HG03139 (cell line): ENCODE measurements around the gene ATP9B.

Experiments
- ATAC-seq: cut with Tn5 transposase; IDR thresholded peaks from one replicate; pipeline ENCODE4 v1.9.1; 2021; ENCODE audit not compliant: unreplicated experiment

The ATP9B gene

GRCh38 chr18:79377187-79377891 lies 308.1 kb downstream of the ATP9B start:
- no peak for ATAC-seq

DNA sequence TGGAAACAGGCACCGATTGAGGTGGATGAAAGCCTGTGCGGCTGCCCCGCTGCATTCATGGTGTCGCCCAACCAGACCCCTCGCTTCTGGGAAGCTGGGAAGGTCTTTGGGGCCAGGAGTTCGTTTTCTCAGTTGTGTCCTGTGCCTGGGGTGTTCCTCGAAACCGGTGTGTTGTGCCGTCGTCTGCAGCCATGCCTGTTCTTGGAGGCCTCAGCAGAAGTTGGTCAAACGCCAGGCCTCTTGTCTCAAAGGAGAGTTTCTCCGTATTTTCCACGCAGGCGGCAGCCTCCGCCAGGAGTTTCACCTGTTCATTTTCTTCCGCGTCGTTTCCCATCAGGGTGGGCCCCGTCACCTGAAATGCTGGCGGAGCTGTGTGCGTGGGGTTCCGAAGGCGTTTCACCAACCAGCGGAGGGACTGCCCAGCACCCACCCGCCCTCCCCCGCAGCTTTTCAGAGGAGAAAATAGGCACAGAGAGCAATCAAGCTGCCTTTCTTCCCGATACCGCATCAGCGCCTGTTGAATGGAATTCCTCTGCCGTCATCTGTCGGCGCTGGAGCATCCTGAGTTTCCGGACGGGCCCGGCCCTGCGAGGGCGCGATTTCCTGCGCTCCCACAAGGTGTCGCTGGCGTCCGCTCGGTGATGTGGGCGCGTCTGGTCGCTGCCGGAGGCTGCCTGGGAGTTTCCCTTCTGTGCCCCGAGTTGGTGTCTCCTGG lies 309.5 kb downstream of the ATP9B start:
- no peak for ATAC-seq

DNA sequence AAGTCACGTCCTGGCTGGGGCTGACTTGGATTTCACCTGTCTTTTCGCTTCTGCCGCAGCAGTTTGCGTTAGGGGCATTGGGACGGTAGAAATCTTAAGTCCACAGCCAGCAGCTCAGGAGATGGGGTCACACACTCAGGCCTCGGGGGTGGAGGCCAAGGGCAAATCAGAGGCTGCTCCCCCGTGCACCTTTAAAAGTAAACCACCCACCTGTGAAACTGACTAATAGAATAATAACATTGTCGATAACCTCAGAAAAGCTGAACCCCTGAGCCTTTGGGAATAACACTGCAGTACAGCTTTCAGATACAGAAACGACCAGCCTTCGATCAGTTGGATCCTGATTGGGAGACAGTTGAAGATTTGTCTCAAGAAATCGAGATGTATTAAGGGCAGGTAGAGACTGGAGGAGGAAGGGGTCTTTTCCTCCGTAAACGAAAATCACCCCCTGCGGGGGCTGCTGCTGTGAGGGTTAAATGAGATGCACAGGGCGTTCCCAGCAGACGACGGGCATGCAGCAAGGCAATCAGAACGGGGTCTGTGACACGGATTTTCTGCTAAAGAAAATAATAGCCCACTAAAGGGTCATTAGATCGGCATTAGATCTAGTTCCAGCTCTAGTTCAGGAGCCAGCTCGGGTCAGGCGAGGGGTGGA lies 310.2 kb downstream of the ATP9B start:
- ATAC-seq = no peak

- ATAC-seq = no peak
Observed at GRCh38 chr18:79379931-79380815, 311.0 kb downstream of the ATP9B start.

DNA sequence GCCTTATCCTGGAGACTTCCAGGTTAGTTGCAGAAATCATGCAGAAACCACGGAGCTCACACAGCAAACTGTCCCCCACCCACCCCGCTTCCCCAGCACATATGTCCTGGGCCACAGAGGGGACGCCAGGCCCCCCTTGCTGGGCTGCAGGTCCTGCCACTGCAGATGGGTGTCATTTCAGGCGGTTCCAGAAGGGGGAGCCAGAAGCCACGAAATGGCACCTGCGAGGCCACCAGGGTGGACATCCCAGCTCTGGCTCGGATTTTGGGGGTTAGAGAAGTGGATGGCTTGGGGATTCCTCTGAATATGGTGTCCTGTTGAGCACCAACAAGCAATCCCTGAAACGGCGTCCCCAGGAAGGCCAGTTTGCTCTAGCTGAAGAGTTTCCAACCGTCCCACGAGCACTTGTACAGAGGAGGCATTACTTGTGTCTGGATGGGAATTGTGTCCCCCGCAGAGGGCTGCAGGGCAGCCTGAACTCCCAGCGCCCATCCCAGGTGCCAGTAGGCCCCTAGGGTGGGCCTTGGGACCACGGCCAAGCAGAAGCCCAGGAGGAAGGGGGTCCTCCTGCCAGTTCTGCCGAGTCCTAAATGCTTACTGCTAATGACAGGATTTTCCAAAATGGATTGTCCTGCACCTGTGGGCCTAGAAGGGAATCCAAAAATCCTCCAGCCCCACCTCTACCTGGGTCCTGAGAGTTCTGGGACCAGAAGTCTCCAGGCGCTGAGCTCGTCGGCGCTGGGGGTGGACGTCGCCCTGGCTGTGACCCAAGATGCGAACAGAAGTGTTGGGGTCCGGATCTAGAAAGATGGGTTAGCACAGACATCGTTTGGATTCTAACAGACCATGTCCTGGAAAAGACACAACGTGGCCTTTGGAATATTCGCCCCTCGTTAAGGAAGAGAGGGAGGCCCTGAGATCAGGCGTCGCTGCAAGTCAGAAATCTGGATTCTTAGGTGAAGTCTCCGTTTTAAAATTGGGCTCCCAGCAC lies 311.9 kb downstream of the ATP9B start:
- no peak for ATAC-seq

GRCh38 chr18:79381811-79382311 lies 312.7 kb downstream of the ATP9B start:
- ATAC-seq = no peak

DNA sequence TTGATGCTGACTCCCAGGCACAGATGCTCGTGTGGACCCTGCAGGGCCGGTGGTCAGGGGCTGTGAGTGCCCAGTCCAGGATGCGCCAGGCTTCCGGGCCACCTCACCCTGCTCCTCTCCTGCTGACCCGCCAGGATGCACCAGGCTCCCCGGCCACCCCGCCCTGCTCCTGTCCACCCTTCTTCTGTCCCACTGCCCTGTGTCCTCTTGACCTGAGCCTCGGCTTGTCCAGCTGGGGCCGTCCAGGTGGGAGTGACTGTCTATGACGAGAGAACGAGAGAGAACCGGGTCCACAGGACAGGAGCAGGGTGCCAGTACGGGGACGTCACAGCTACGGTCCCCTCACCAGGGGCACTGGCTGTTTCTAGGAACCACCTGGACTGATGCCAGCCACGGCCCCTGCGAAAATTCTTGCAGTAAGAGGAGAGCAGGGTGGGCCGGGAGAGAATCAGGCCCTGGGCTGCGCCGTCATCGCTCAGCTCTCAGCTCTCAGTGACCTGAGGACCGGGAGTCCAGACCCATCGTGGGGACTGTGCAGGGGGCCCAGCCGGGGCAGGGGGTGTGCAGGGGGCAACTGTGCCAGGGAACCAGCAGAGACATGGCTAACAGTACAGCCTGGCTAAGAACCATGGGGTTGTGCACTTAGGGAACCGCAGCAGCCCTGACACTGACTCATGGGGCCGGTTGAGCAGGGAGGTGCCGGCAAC lies 313.6 kb downstream of the ATP9B start:
- no peak for ATAC-seq

DNA sequence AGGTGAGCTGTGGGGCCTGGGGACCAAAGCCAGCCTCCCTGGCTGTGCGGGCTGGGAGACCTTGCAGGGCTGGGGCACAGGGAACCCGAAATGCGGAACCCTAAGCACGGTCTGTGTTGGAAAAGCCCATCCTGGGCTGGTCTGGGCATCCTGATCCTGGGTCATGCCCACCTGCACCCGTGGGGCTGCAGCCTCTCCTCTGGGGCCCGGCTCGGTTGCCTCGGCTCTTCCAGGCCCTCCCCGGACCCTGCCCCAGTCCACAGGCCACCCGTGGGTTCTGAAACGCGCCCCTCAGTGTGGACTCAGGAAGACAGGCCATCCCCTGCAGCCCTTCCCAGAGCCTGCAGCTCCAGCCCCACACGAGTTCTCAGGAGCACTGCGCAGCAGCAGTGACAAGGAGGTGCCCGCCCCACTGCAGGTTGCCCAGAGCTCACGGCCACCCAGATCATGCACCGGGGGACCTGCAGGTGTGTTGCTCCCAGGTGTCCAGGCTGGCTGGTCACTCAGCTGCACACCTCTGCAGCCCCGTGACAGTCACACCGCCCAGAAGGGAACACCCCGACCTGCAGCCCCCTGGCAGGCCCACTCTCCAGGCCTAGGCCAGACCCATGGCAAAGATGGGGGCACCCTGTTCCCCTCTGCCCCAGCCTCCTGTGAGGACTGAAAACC lies 314.3 kb downstream of the ATP9B start:
- no peak for ATAC-seq

DNA sequence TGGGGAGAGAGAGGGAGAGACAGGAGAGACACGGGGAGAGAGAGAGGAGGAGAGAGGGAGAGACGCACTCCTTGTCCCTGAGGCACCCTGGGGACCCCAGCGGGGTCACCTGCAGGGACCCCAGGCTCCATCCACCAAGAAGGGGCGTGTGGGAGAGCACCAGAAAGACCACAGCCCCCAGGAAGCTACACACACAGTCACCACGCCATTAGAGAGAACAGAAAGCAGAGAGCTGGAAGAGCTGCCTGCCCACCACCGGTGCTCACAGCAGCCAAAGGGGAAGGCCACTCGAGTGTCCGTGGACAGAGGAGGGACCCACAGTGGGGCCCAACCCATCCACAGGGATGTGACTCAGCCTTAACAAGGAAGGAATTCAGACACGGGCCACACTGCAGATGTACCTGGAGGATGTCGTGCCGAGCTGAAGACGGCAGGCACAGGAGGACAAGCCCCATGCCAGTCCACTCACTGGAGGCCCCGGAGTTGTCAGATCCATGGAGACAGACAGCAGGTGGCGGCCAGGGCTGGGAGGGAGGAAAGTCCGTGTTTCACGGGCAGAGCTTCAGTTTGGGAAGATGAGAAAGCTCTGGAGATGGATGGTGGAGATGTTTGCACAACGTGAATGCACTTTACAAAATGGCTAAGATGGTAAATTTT lies 315.1 kb downstream of the ATP9B start:
- no peak for ATAC-seq

- ATAC-seq = no peak
Observed at GRCh38 chr18:79384834-79385233, 315.6 kb downstream of the ATP9B start.

- ATAC-seq = no peak
Observed at GRCh38 chr18:79385326-79385707, 316.1 kb downstream of the ATP9B start.

GRCh38 chr18:79385708-79386341 lies 316.6 kb downstream of the ATP9B start:
- no peak for ATAC-seq

GRCh38 chr18:79386547-79386946 lies 317.4 kb downstream of the ATP9B start:
- ATAC-seq = no peak

- no peak for ATAC-seq
Observed at GRCh38 chr18:79387214-79387613, 318.0 kb downstream of the ATP9B start.

DNA sequence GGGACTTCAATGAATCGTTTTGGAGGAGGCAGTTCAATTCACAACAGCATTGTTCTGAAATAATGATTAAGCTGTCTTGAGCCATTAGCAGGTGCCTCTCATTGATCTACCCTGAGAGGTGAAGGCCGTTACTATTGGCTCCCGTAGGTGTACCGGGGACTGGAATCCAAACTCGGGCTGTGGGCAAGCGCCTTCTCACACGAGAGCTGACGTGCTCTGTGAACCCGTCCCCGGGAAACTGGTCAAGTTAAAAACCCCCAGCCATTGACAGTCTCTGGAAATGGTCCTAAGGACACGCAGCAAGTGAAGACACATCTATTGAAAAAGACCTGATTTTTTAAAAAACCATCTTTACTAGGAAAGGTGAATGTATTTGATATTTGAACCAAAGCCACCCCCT lies 318.4 kb downstream of the ATP9B start:
- ATAC-seq = no peak

- ATAC-seq = no peak
Observed at GRCh38 chr18:79388043-79388442, 318.8 kb downstream of the ATP9B start.

- no peak for ATAC-seq
Observed at GRCh38 chr18:79389689-79390088, 320.5 kb downstream of the ATP9B start.

GRCh38 chr18:79392226-79392625 lies 323.0 kb downstream of the ATP9B start:
- no peak for ATAC-seq
